HG02973 (cell line): Measurements from ENCODE around the gene ST3GAL5.

Source experiments
- ATAC-seq: cut with Tn5 transposase; IDR thresholded peaks from one replicate; pipeline ENCODE4 v1.9.1; 2021; ENCODE audit warnings: moderate library complexity; ENCODE audit not compliant: unreplicated experiment

Gene ST3GAL5

GRCh38 chr2:85811180-85812093 lies 77.4 kb downstream of the ST3GAL5 start:
- no peak for ATAC-seq

- ATAC-seq: no peak
These were observed 78.2 kb downstream of the ST3GAL5 start for GRCh38 chr2:85810371-85811179.

- ATAC-seq: no peak
These were observed 81.0 kb downstream of the ST3GAL5 start for GRCh38 chr2:85807756-85808155.

GRCh38 chr2:85806358-85807118 lies 82.3 kb downstream of the ST3GAL5 start:
- ATAC-seq: no peak

- ATAC-seq: no peak
These were observed 84.2 kb downstream of the ST3GAL5 start for GRCh38 chr2:85804583-85804982.

- no peak for ATAC-seq
These were observed 84.9 kb downstream of the ST3GAL5 start for GRCh38 chr2:85803704-85804425.

- no peak for ATAC-seq
These were observed 86.3 kb downstream of the ST3GAL5 start for GRCh38 chr2:85802354-85803103.

GRCh38 chr2:85801871-85802270 lies 86.9 kb downstream of the ST3GAL5 start:
- no peak for ATAC-seq

- ATAC-seq: no peak
These were observed 88.2 kb downstream of the ST3GAL5 start for GRCh38 chr2:85800586-85800985.

GRCh38 chr2:85799215-85799956 lies 89.4 kb downstream of the ST3GAL5 start:
- no peak for ATAC-seq

- ATAC-seq: no peak
These were observed 90.9 kb downstream of the ST3GAL5 start for GRCh38 chr2:85797921-85798320.

GRCh38 chr2:85797263-85797660 lies 91.5 kb downstream of the ST3GAL5 start:
- no peak for ATAC-seq

- no peak for ATAC-seq
These were observed 92.2 kb downstream of the ST3GAL5 start for GRCh38 chr2:85796341-85797262.

- ATAC-seq: no peak
These were observed 92.8 kb downstream of the ST3GAL5 start for GRCh38 chr2:85796046-85796340.

GRCh38 chr2:85795331-85796045 lies 93.3 kb downstream of the ST3GAL5 start:
- no peak for ATAC-seq

GRCh38 chr2:85794491-85795121 lies 94.2 kb downstream of the ST3GAL5 start:
- no peak for ATAC-seq

GRCh38 chr2:85794038-85794441 lies 94.8 kb downstream of the ST3GAL5 start:
- ATAC-seq: no peak
